Loucy (cell line): ENCODE data around the gene KCNK18.
A peak's percentile ranks its signal among the peaks of the same experiment; 100 is the strongest.

Source experiments
- H2AFZ ChIP-seq: fragments of 200-600 bp; sonication (generic); 2 replicates; pipeline ENCODE4 v1.6.0; 2016; ENCODE audit warnings: antibody characterized with exemption, mild to moderate bottlenecking, low read length, moderate library complexity
- H3F3A ChIP-seq: fragments of 200-600 bp; 2 replicates; pipeline ENCODE4 v1.6.0; 2016; ENCODE audit warnings: antibody characterized with exemption, low read depth, mild to moderate bottlenecking
- H3K27me3 ChIP-seq: fragments of 200-600 bp; sonication (generic); 2 replicates; pipeline ENCODE4 v1.6.1; 2014; ENCODE audit warnings: low read length, mild to moderate bottlenecking; ENCODE audit not compliant: insufficient read depth, poor library complexity, severe bottlenecking
- H3K36me3 ChIP-seq: fragments of 200-600 bp; sonication (generic); 2 replicates; pipeline ENCODE4 v1.6.1; 2016; ENCODE audit warnings: low read length; ENCODE audit not compliant: insufficient read depth
- H3K4me1 ChIP-seq: fragments of 200-600 bp; sonication (generic); 2 replicates; pipeline ENCODE4 v1.5.1; 2014; ENCODE audit warnings: low read length, mild to moderate bottlenecking; ENCODE audit not compliant: insufficient read depth, poor library complexity, severe bottlenecking
- H3K4me2 ChIP-seq: fragments of 200-600 bp; sonication (generic); 2 replicates; pipeline ENCODE4 v1.6.0; 2014; ENCODE audit warnings: antibody characterized with exemption, low read length, low read depth, mild to moderate bottlenecking; ENCODE audit not compliant: poor library complexity, severe bottlenecking
- H3K4me3 ChIP-seq: fragments of 200-600 bp; sonication (generic); 2 replicates; pipeline ENCODE4 v1.5.1; 2014; ENCODE audit warnings: low read length, mild to moderate bottlenecking, mixed read lengths; ENCODE audit not compliant: poor library complexity, severe bottlenecking
- H3K79me2 ChIP-seq: fragments of 200-600 bp; sonication (generic); 2 replicates; pipeline ENCODE4 v1.6.1; 2014; ENCODE audit warnings: low read length; ENCODE audit not compliant: insufficient read depth
- H3K9ac ChIP-seq: fragments of 200-600 bp; sonication (generic); 2 replicates; pipeline ENCODE4 v1.6.0; 2014; ENCODE audit warnings: mild to moderate bottlenecking, low read depth, low read length, moderate library complexity; ENCODE audit not compliant: poor library complexity, severe bottlenecking
- H3K9me2 ChIP-seq: fragments of 200-600 bp; sonication (generic); replicated peaks from 2 replicates; pipeline ENCODE4 v1.6.1; 2016; ENCODE audit warnings: low read depth, low read length, mixed read lengths
- H3K9me3 ChIP-seq: fragments of 200-600 bp; sonication (generic); 2 replicates; pipeline ENCODE4 v1.6.1; 2014; ENCODE audit warnings: mild to moderate bottlenecking, antibody characterized with exemption, low read length, low read depth; ENCODE audit not compliant: insufficient read depth
- H4K20me1 ChIP-seq: fragments of 200-600 bp; sonication (generic); 2 replicates; pipeline ENCODE4 v1.6.0; 2014; ENCODE audit warnings: antibody characterized with exemption, low read length, mild to moderate bottlenecking; ENCODE audit not compliant: insufficient read depth, poor library complexity, severe bottlenecking
- EZH2phosphoT487 ChIP-seq: fragments of 200-600 bp; IDR thresholded peaks from 2 replicates; pipeline ENCODE4 v1.6.1; 2018; ENCODE audit warnings: antibody characterized with exemption, mild to moderate bottlenecking, moderate library complexity, borderline replicate concordance
- TF ChIP-seq, protein P1 (sequence below): fragments of 200-600 bp; sonication (generic); conservative IDR thresholded peaks from 2 replicates; pipeline ENCODE4 v1.5.1; 2014; ENCODE audit warnings: mild to moderate bottlenecking, antibody characterized with exemption, low read length

Gene KCNK18

DNA sequence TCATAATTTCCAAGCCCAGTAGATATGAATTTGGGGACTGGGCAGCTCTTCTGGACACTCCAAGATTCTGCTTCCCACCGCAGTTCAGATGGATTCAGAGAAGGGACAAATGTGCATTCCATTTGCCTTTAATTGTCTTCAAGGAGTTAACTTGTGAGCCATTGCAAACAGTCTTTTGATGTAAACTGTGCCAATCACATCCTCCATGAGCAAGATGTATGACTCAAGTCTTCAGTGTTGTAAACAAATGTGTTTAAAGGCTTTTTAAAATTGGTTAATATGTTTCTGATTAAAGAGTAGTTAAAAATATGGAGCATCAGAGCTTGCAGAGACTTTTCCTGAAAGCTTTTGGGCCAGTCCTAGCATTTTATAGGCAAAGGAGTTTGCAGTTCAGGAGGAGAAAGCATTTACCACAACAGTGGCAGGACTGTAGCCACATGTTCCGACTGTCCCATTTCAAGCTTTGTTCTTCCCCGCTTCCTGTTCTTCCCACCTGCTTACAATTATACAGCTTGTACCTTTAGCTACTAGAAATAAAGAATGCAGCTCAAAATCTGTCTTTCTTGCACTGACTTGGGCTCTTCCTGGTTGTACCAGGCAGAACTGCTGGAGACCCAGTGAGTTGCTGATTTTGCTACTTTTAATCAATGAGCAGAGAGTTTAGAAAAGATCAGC, 49.8 kb downstream of the KCNK18 start:
- Histone ChIP-seq H3K36me3 (no peaks in the 10 kb centered on the region), H4K20me1 (no peaks in the 10 kb centered on the region), H3K9ac (no peak overlapping the region), H3K79me2 (no peaks in the 10 kb centered on the region), H3K4me2 (no peak overlapping the region), H3K4me3 (no peak overlapping the region), H3K27me3 (no peaks in the 10 kb centered on the region), H3K9me3 (no peaks in the 10 kb centered on the region), H2AFZ (no peak overlapping the region), H3K9me2 (no peaks in the 10 kb centered on the region), H3K4me1 (peaks cover 28% of the 10 kb centered on the region), H3F3A (no peaks in the 10 kb centered on the region)
- TF ChIP-seq, protein P1, sequence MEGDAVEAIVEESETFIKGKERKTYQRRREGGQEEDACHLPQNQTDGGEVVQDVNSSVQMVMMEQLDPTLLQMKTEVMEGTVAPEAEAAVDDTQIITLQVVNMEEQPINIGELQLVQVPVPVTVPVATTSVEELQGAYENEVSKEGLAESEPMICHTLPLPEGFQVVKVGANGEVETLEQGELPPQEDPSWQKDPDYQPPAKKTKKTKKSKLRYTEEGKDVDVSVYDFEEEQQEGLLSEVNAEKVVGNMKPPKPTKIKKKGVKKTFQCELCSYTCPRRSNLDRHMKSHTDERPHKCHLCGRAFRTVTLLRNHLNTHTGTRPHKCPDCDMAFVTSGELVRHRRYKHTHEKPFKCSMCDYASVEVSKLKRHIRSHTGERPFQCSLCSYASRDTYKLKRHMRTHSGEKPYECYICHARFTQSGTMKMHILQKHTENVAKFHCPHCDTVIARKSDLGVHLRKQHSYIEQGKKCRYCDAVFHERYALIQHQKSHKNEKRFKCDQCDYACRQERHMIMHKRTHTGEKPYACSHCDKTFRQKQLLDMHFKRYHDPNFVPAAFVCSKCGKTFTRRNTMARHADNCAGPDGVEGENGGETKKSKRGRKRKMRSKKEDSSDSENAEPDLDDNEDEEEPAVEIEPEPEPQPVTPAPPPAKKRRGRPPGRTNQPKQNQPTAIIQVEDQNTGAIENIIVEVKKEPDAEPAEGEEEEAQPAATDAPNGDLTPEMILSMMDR: no peak
- TF ChIP-seq EZH2phosphoT487: no peak

DNA sequence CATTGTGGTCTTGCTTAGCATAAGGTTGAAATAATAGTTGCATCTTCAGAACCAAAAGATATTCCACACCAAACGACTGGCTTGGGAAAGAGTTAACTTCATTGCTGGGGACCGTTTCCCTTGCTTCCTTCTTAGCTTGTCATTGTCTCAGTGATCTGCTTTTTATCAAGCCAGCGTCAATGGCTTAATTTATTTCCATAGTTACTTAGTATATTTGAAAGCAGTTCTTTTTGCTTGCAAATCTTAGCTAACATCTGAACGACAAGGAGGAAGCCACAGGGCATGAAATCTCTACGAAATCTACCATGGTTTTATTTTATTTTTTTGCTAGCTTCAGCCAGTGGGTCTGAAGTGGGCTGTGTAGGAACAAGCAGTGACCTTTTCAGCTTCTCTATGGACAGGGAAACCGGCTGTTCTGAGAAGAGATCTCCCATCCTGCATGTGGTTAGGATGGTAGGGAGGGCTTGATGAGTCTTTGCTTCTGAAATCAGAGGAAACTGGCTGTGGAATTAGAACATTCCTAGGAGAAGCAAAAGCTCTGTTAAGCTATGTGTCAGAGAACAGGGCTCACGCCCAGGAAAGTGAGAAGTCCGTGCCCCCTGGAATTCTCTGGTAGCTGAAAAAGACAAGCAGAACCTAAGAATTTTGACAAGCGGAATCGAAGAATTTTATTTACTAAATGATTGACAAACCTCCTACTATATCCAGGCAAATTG, 51.6 kb downstream of the KCNK18 start:
- Histone ChIP-seq H4K20me1 (no peaks in the 10 kb centered on the region), H3K36me3 (no peaks in the 10 kb centered on the region), H3K4me2 (peak overlapping the region; percentile 70), H3K9me3 (no peaks in the 10 kb centered on the region), H3K9ac (no peak overlapping the region), H2AFZ (no peak overlapping the region), H3K4me1 (peaks cover 28% of the 10 kb centered on the region), H3K9me2 (no peaks in the 10 kb centered on the region), H3K79me2 (no peaks in the 10 kb centered on the region), H3K4me3 (peak overlapping the region; percentile 15), H3K27me3 (no peaks in the 10 kb centered on the region), H3F3A (no peaks in the 10 kb centered on the region)
- TF ChIP-seq, protein P1: no peak
- no peak for TF ChIP-seq EZH2phosphoT487

DNA sequence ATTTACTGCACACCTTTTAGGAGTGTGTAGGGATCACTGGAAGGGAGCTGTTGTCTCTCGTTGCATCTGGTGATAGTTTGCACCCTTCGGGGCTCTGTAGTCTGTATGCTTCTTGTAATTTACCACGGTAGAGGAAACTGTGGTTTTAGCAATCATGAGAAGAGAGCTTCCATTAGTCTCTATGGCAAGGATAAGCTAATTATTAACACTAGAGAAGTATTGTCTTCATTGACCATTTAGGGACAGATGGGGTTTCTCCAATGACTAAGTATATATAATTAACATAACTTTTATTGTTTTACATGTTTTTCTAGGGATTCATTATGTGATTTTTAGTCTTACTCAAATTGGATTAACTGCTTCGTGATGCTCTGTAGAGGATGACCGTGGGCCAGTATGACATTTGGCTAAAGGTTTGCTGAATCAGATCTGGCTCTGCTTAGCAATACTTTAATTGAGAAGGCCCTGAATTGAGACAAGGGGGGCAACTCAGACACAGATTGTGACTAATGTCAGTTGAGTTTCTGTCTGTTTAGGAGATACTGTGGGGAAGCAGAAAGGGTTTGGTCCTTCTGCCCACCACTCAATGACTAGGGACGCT, 52.3 kb downstream of the KCNK18 start:
- no peaks in the 10 kb centered on the region for H3K9me2 ChIP-seq
- TF ChIP-seq, protein P1: no peak
- TF ChIP-seq EZH2phosphoT487: no peak
- H3K4me3 ChIP-seq: peak overlapping the region; percentile 15
- no peaks in the 10 kb centered on the region for H3K36me3 ChIP-seq
- no peaks in the 10 kb centered on the region for H4K20me1 ChIP-seq
- no peaks in the 10 kb centered on the region for H3F3A ChIP-seq
- H3K27me3 ChIP-seq: no peaks in the 10 kb centered on the region
- H3K4me2 ChIP-seq: peak overlapping the region; percentile 70
- H2AFZ ChIP-seq: no peak overlapping the region
- H3K9ac ChIP-seq: no peak overlapping the region
- no peaks in the 10 kb centered on the region for H3K79me2 ChIP-seq
- H3K4me1 ChIP-seq: peaks cover 28% of the 10 kb centered on the region
- no peaks in the 10 kb centered on the region for H3K9me3 ChIP-seq
